Tibial artery (tissue), 4 donors: ENCODE measurements around the gene KIF6.
A peak's percentile ranks its signal among the peaks of the same experiment; 100 is the strongest.

Source experiments
- DNase-seq, 2 donors: peaks; one replicate each; pipeline ENCODE4 v3.0.0-alpha.2; 2019
- H3K27ac ChIP-seq, 2 donors: fragments of 200-600 bp; sonication (generic) in 1 of 2; 1 replicate in 1 of 2; 2 replicates in 1 of 2; pipeline ENCODE4 v1.5.1; 2018 to 2019; ENCODE audit warnings: mild to moderate bottlenecking in 1 of 2
- H3K27me3 ChIP-seq, 2 donors: fragments of 200-600 bp; sonication (generic) in 1 of 2; one replicate each; pipeline versions ENCODE4 v1.5.1 to v1.6.0; 2016 to 2019
- H3K36me3 ChIP-seq, 3 donors: fragments of 200-600 bp; sonication (generic) in 2 of 3; one replicate each; pipeline ENCODE4 v1.5.1; 2016 to 2019; ENCODE audit warnings: mild to moderate bottlenecking in 2 of 3
- H3K4me1 ChIP-seq, 4 donors: fragments of 200-600 bp; sonication (generic) in 2 of 4; 1 replicate in 3 of 4; 2 replicates in 1 of 4; pipeline ENCODE4 v1.5.1; 2016 to 2019
- H3K4me3 ChIP-seq, 2 donors: fragments of 200-600 bp; sonication (generic) in 1 of 2; 1 replicate in 1 of 2; 2 replicates in 1 of 2; pipeline ENCODE4 v1.5.1; 2018 to 2019; ENCODE audit warnings: mild to moderate bottlenecking in 2 of 2
- H3K9me3 ChIP-seq, 3 donors: fragments of 200-600 bp; sonication (generic) in 1 of 3; one replicate each; pipeline ENCODE4 v1.5.1; 2016 to 2019
- intact Hi-C: fragments of 100-400 bp; cut with DNase I; formaldehyde crosslinking; loops from one replicate; pipeline ENCODE4 v1.15.0; 2023; ENCODE audit warnings: low total_unique reads
- TF ChIP-seq, protein P1 (sequence below), 2 experiments: fragments of 200-600 bp in 1 of 2; fragments of 450-650 bp in 1 of 2; IDR thresholded peaks; one replicate each; pipeline ENCODE4 v1.5.1; 2017 to 2019; ENCODE audit warnings: antibody characterized with exemption in 2 of 2, mild to moderate bottlenecking in 1 of 2, moderate library complexity in 1 of 2

The KIF6 gene

DNA sequence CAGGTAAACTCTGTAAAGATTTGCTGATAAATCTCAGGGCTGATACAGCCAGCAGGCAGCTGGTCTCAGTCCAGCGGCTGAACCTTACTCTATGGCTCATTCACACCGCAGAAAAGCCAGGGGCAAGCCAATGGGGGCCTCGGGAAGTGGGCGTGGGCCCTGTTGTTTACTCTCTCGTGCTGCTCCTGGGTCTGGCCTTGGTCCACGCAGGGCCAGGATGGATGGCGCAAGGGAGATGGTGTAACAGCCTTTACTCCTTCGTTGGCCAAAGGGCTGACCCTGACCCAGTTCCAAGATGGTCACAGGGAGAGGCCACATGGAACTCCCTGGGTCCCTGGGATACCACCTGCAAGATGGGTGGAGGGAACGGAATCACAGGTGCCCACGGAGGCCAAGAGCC is 427.1 kb downstream of the KIF6 start:
- Histone ChIP-seq H3K27me3 (peaks cover 0 to 4% of the 10 kb centered on the region in 2 donors), H3K4me3 (no peak overlapping the region), H3K9me3 (no peaks in the 10 kb centered on the region), H3K36me3 (no peaks in the 10 kb centered on the region), H3K4me1 (peaks cover 0 to 18% (median 7%) of the 10 kb centered on the region in 4 donors), H3K27ac (no peak overlapping the region)
- no peak for DNase-seq
- TF ChIP-seq, protein P1, sequence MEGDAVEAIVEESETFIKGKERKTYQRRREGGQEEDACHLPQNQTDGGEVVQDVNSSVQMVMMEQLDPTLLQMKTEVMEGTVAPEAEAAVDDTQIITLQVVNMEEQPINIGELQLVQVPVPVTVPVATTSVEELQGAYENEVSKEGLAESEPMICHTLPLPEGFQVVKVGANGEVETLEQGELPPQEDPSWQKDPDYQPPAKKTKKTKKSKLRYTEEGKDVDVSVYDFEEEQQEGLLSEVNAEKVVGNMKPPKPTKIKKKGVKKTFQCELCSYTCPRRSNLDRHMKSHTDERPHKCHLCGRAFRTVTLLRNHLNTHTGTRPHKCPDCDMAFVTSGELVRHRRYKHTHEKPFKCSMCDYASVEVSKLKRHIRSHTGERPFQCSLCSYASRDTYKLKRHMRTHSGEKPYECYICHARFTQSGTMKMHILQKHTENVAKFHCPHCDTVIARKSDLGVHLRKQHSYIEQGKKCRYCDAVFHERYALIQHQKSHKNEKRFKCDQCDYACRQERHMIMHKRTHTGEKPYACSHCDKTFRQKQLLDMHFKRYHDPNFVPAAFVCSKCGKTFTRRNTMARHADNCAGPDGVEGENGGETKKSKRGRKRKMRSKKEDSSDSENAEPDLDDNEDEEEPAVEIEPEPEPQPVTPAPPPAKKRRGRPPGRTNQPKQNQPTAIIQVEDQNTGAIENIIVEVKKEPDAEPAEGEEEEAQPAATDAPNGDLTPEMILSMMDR (IDR thresholded peaks at IDR 0.05), result no peak
- intact Hi-C loops, result no loop called here

DNA sequence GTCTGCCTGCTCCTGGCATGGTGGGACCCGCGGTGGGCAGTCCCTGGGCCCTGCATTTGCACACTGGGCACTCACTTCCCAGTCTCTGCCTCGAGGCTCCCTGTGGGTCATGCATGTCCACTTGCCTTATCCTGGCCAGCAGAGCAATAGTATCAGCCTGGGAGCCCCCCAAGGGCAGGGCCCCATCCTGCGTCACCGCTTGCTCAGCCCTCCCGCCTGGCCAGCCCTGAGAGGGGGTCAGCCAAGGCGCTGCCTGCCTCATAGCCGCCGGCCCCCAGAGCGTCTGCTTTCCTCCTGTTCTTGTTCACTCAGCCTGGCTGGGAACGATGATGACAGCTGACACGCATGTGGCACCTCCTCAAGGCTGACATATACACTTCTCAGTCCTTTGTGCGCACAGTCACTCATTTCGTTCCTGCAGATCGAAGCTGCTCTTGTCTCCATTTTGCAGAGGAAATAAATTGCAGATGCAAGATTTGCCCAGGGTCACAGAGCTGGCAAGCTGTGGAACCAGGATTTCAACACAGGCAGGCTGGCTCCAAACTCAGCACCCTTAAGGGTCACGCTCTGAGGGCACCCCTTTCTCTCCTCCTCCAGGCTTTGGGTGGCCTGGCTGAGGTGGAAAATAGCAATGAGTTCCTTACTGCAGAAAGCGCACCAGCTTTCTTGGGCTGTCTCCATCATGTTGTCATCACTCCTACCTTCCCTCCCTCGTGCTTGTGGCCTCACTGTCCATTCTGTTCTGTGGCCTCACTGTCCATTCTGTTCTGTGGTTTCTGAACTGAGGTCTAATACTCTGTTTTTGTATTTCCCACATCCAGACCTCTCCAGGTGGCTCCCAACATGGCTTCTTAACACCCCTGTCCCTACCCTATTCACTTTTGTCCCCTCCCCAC is 428.2 kb downstream of the KIF6 start:
- H3K9me3 ChIP-seq, result no peaks in the 10 kb centered on the region
- no peak overlapping the region for H3K27ac ChIP-seq
- no peaks in the 10 kb centered on the region for H3K36me3 ChIP-seq
- H3K4me1 ChIP-seq, result peaks cover 0 to 11% (median 5%) of the 10 kb centered on the region in 4 donors
- no peak overlapping the region for H3K4me3 ChIP-seq
- H3K27me3 ChIP-seq, result peaks cover 0 to 4% of the 10 kb centered on the region in 2 donors
- DNase-seq, result peak; percentile 71 to 86
- TF ChIP-seq, protein P1 (IDR thresholded peaks at IDR 0.05), result no peak
- intact Hi-C loops, result no loop called here

DNA sequence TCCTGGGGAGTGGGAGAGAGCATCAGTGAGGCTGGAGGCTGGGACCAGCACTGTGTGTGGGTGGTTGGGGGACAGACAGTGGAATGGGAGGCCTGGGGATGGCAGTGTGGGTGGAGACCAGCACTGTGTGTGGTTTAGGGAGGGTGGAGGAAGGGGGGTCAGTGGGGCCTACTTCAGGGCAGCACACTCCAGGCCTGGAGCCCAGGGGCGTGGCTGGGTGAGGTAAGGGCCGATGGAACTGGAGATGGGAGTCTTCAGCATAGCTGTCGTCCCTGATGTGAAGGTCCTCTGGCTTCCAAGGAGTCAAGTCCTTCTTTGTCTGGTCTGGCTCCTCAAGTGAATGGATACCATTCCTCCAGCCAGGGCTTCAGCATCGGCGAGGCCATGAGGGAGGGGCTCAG is 429.6 kb downstream of the KIF6 start:
- peaks cover 0 to 4% of the 10 kb centered on the region in 2 donors for H3K27me3 ChIP-seq
- H3K9me3 ChIP-seq, result no peaks in the 10 kb centered on the region
- peaks cover 0 to 11% (median 5%) of the 10 kb centered on the region in 4 donors for H3K4me1 ChIP-seq
- intact Hi-C loops, result no loop called here
- H3K27ac ChIP-seq, result no peak overlapping the region
- peak in 1 of 2 donors; percentile 53 for DNase-seq
- TF ChIP-seq, protein P1 (IDR thresholded peaks at IDR 0.05), result no peak
- no peaks in the 10 kb centered on the region for H3K36me3 ChIP-seq
- no peak overlapping the region for H3K4me3 ChIP-seq

DNA sequence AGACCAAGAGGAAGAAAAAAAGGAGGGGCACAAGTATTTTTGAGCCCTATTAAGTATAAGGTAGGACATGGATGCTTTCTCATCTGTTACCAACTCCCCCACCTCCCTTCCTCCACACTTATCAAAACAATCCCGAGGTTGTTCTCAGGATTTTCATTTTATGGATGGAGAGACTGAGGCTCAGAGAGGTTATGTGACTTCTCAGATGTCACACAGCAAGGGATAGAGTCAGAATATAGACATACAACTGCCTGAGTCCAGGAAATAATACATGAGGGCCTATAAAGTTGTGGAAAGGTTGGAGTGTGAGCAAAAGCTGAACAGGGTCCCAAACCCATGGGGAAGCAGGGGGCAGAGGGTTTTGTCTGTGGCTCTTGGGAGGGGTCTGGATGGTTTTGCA is 430.3 kb downstream of the KIF6 start:
- H3K9me3 ChIP-seq, result no peaks in the 10 kb centered on the region
- H3K4me3 ChIP-seq, result no peak overlapping the region
- TF ChIP-seq, protein P1 (IDR thresholded peaks at IDR 0.05), result no peak
- H3K36me3 ChIP-seq, result no peaks in the 10 kb centered on the region
- peaks cover 0 to 4% of the 10 kb centered on the region in 2 donors for H3K27me3 ChIP-seq
- peaks cover 0 to 11% (median 5%) of the 10 kb centered on the region in 4 donors for H3K4me1 ChIP-seq
- intact Hi-C loops, result no loop called here
- H3K27ac ChIP-seq, result no peak overlapping the region
- no peak for DNase-seq

DNA sequence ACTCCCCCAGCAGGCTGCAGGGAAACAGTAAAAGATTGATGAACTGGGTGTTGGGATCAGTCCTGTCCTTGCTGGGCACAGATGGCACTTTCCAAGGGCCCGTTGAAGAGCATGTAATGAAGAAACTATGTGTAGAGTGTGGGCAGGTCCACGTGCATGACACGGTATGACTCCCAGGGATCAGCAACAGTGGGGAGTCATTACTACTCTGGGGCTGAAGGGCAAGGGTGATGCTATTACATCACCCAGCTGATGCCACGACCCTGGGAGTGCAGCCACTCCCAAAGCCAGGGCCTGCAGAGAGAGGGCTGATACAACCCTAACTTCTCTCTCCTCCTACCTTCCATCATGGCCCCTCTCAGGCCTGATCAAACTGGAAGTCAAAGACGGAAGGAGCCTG is 431.1 kb downstream of the KIF6 start:
- Histone ChIP-seq H3K4me3 (no peak overlapping the region), H3K27me3 (peaks cover 0 to 4% of the 10 kb centered on the region in 2 donors), H3K4me1 (peaks cover 0 to 11% (median 5%) of the 10 kb centered on the region in 4 donors), H3K9me3 (no peaks in the 10 kb centered on the region), H3K36me3 (no peaks in the 10 kb centered on the region), H3K27ac (no peak overlapping the region)
- TF ChIP-seq, protein P1 (IDR thresholded peaks at IDR 0.05), result no peak
- intact Hi-C loops, result no loop called here
- no peak for DNase-seq
